Upper lobe of left lung (tissue), 4 donors: ENCODE data around the gene FAM149A.

Experiments
- CTCF ChIP-seq, 6 experiments: fragments of 450-650 bp in 4 of 6; fragments of 200-600 bp in 2 of 6; sonication (generic) in 2 of 6; IDR thresholded peaks; one replicate each; pipeline ENCODE4 v1.5.1; 2016 to 2019; ENCODE audit warnings: antibody characterized with exemption in 6 of 6
- POLR2A ChIP-seq, 4 donors: fragments of 450-650 bp; IDR thresholded peaks; one replicate each; pipeline ENCODE4 v1.5.1; 2016 to 2017; ENCODE audit warnings: antibody characterized with exemption in 4 of 4, mild to moderate bottlenecking in 2 of 4

GRCh38 chr4:186204686-186205085 is 100.2 kb downstream of the FAM149A start:
- no peak for TF ChIP-seq CTCF (IDR thresholded peaks at IDR 0.05)
- no peak for TF ChIP-seq POLR2A (IDR thresholded peaks at IDR 0.05)
